GM23338 (cell line): ENCODE measurements around the gene CTNNA3.

ENCODE experiments used
- CREB1 ChIP-seq: fragments of 250-450 bp; sonication (Bioruptor Pico); IDR thresholded peaks from 2 replicates; pipeline ENCODE4 v1.5.0; 2020; ENCODE audit warnings: low read depth, mild to moderate bottlenecking, moderate library complexity
- CTCF ChIP-seq, 2 experiments: fragments of 200-600 bp in 1 of 2; sonication (generic) in 1 of 2; conservative IDR thresholded peaks; 2 replicates each; pipeline versions ENCODE4 v1.5.1 to v1.6.1; 2016 to 2017; ENCODE audit warnings: antibody characterized with exemption in 2 of 2, low read depth in 2 of 2, mild to moderate bottlenecking in 2 of 2, moderate library complexity in 1 of 2
- EZH2 ChIP-seq: fragments of 200-600 bp; sonication (generic); IDR thresholded peaks from one replicate; pipeline ENCODE4 v1.8.0; 2017; ENCODE audit warnings: antibody characterized with exemption, mild to moderate bottlenecking, low read depth; ENCODE audit not compliant: unreplicated experiment
- EZH2phosphoT487 ChIP-seq: fragments of 200-600 bp; sonication (generic); IDR thresholded peaks from one replicate; pipeline ENCODE4 v1.8.1; 2018; ENCODE audit warnings: antibody characterized with exemption; ENCODE audit not compliant: unreplicated experiment
- JUNB ChIP-seq: IDR thresholded peaks from one replicate; pipeline ENCODE4 v1.6.1; 2016; ENCODE audit warnings: antibody characterized with exemption; ENCODE audit not compliant: unreplicated experiment
- NANOG ChIP-seq: IDR thresholded peaks from 2 replicates; pipeline ENCODE4 v1.6.1; 2016; ENCODE audit warnings: antibody characterized with exemption, borderline replicate concordance
- POLR2AphosphoS5 ChIP-seq: IDR thresholded peaks from 2 replicates; pipeline ENCODE4 v1.6.1; 2016; ENCODE audit warnings: antibody characterized with exemption, low read depth
- REST ChIP-seq: IDR thresholded peaks from one replicate; pipeline ENCODE4 v1.6.1; 2018; ENCODE audit warnings: antibody characterized with exemption; ENCODE audit not compliant: unreplicated experiment
- STAT1 ChIP-seq: IDR thresholded peaks from one replicate; pipeline ENCODE4 v1.6.1; 2016; ENCODE audit warnings: antibody characterized with exemption; ENCODE audit not compliant: unreplicated experiment
- ZNF114 ChIP-seq: fragments of 250-450 bp; sonication (Bioruptor Pico); IDR thresholded peaks from 2 replicates; pipeline ENCODE4 v1.5.0; 2020; ENCODE audit warnings: mild to moderate bottlenecking, moderate library complexity
- ZNF331 ChIP-seq: fragments of 250-450 bp; sonication (Bioruptor Pico); IDR thresholded peaks from 2 replicates; pipeline ENCODE4 v1.5.0; 2020; ENCODE audit warnings: low read depth, mild to moderate bottlenecking, moderate library complexity

- TF ChIP-seq POLR2AphosphoS5 (no peak), CTCF (conservative IDR thresholded peaks at IDR 0.05; ENCODE audit: low read depth in 2 of 2) (no peak), CREB1 (CRISPR knock-in tag) (no peak), REST (no peak), EZH2 (no peak), JUNB (no peak), NANOG (no peak), EZH2phosphoT487 (no peak), STAT1 (no peak), ZNF331 (no peak), ZNF114 (CRISPR knock-in tag) (no peak)
These were observed 1238.4 kb downstream of the CTNNA3 start for GRCh38 chr10:66457629-66458028.
